ENCODE measurements around the gene UGT1A6. TPM values are rescaled to one million over a fixed set of nuclear protein-coding genes. Genes with fewer than 3 reads are reported as not detected.
"Not testable (repeated sequence)": the region's sequence is repeated elsewhere in the genome, so short reads cannot be mapped to it uniquely, and the experiment has no call there.

UGT1A6 gene
- total RNA-seq, 5 donors from 2014 or later (not counting 1 experiment from before 2014, with no cell fraction given) = 0.32 TPM; not detected in 4

- POLR2A ChIA-PET; H3K4me1 Mint-ChIP-seq; H3K27ac ChIP-seq (ENCODE audit: low read length); H3K4me3 ChIP-seq (ENCODE audit: control insufficient read depth in 1 of 2, extremely low read depth in 1 of 2, low read length in 1 of 2); H3K9me3 ChIP-seq; H3K36me3 Mint-ChIP-seq; H3K27ac Mint-ChIP-seq; CTCF ChIA-PET; ATAC-seq (replicated peaks in 1 of 4); H3K4me3 Mint-ChIP-seq; H3K36me3 ChIP-seq (ENCODE audit: control insufficient read depth in 2 of 2, extremely low read depth in 1 of 2, insufficient read depth in 1 of 2, low read length in 1 of 2); H3K4me1 ChIP-seq (ENCODE audit: control insufficient read depth in 1 of 2, extremely low read depth in 1 of 2, insufficient read depth in 2 of 2, low read length in 2 of 2); DNase-seq: not testable (repeated sequence)
- Mint-ChIP-seq H3K9me3 (peaks cover 7 to 19% (median 8%) of the 10 kb centered on the region in 3 donors), H3K27me3 (peaks cover 36 to 39% of the 10 kb centered on the region in 2 donors)
- peaks cover 0 to 14% of the 10 kb centered on the region in 2 experiments for H3K27me3 ChIP-seq (replicated peaks in 1 of 2; ENCODE audit: control insufficient read depth in 2 of 2, extremely low read depth in 1 of 2, insufficient read depth in 2 of 2, low read length in 1 of 2)
- WGBS (ENCODE audit: insufficient coverage) = 80% methylated on average over 1 of the region's 2 CpGs
Measured at GRCh38 chr2:233750689-233751088, 58.0 kb downstream of the UGT1A6 start.

GRCh38 chr2:233751212-233752009, 58.7 kb downstream of the UGT1A6 start:
- H3K27ac ChIP-seq (ENCODE audit: low read length); CTCF ChIA-PET; H3K36me3 Mint-ChIP-seq; H3K4me3 ChIP-seq (ENCODE audit: control insufficient read depth in 1 of 2, extremely low read depth in 1 of 2, low read length in 1 of 2); H3K36me3 ChIP-seq (ENCODE audit: control insufficient read depth in 2 of 2, extremely low read depth in 1 of 2, insufficient read depth in 1 of 2, low read length in 1 of 2); H3K4me1 ChIP-seq (ENCODE audit: control insufficient read depth in 1 of 2, extremely low read depth in 1 of 2, insufficient read depth in 2 of 2, low read length in 2 of 2); H3K4me3 Mint-ChIP-seq; H3K4me1 Mint-ChIP-seq; H3K9me3 ChIP-seq; DNase-seq; POLR2A ChIA-PET; H3K27ac Mint-ChIP-seq; ATAC-seq (replicated peaks in 1 of 4): not testable (repeated sequence)
- WGBS (ENCODE audit: insufficient coverage) = 20% methylated on average over 1 of the region's 2 CpGs
- peaks cover 0 to 13% of the 10 kb centered on the region in 2 experiments for H3K27me3 ChIP-seq (replicated peaks in 1 of 2; ENCODE audit: control insufficient read depth in 2 of 2, extremely low read depth in 1 of 2, insufficient read depth in 2 of 2, low read length in 1 of 2)
- Mint-ChIP-seq H3K27me3 (peaks cover 33 to 38% of the 10 kb centered on the region in 2 donors), H3K9me3 (peaks cover 7 to 19% (median 8%) of the 10 kb centered on the region in 3 donors)

- H3K9me3 Mint-ChIP-seq = peaks cover 2 to 15% (median 6%) of the 10 kb centered on the region in 3 donors
- no peaks in the 10 kb centered on the region for H3K36me3 Mint-ChIP-seq
- no peak overlapping the region for H3K27ac Mint-ChIP-seq
- H3K4me1 Mint-ChIP-seq = no peaks in the 10 kb centered on the region
- H3K9me3 ChIP-seq = no peaks in the 10 kb centered on the region
- H3K4me1 ChIP-seq (ENCODE audit: control insufficient read depth in 1 of 2, extremely low read depth in 1 of 2, insufficient read depth in 2 of 2, low read length in 2 of 2) = no peaks in the 10 kb centered on the region
- no peak overlapping the region for H3K4me3 ChIP-seq (ENCODE audit: control insufficient read depth in 1 of 2, extremely low read depth in 1 of 2, low read length in 1 of 2)
- ChIA-PET CTCF (no interaction called here), POLR2A (no interaction called here)
- ATAC-seq (replicated peaks in 1 of 4) (no peak), DNase-seq (no peak)
- no peak overlapping the region for H3K4me3 Mint-ChIP-seq
- 91% methylated on average over 35 of the region's 44 CpGs for WGBS (ENCODE audit: insufficient coverage)
- peaks cover 7 to 14% of the 10 kb centered on the region in 2 donors for H3K27me3 Mint-ChIP-seq
- no peak overlapping the region for H3K27ac ChIP-seq (ENCODE audit: low read length)
- H3K27me3 ChIP-seq (replicated peaks in 1 of 2; ENCODE audit: control insufficient read depth in 2 of 2, extremely low read depth in 1 of 2, insufficient read depth in 2 of 2, low read length in 1 of 2) = peaks cover 0 to 6% of the 10 kb centered on the region in 2 experiments
- H3K36me3 ChIP-seq (ENCODE audit: control insufficient read depth in 2 of 2, extremely low read depth in 1 of 2, insufficient read depth in 1 of 2, low read length in 1 of 2) = no peaks in the 10 kb centered on the region
Measured at GRCh38 chr2:233754872-233755611, 62.4 kb downstream of the UGT1A6 start.

- ATAC-seq (replicated peaks in 1 of 4) (no peak), DNase-seq (no peak)
- H3K4me3 ChIP-seq (ENCODE audit: control insufficient read depth in 1 of 2, extremely low read depth in 1 of 2, low read length in 1 of 2) = no peak overlapping the region
- ChIA-PET CTCF (no interaction called here), POLR2A (no interaction called here)
- peaks cover 0 to 14% of the 10 kb centered on the region in 2 donors for H3K27me3 Mint-ChIP-seq
- no peak overlapping the region for H3K4me3 Mint-ChIP-seq
- no peaks in the 10 kb centered on the region for H3K36me3 ChIP-seq (ENCODE audit: control insufficient read depth in 2 of 2, extremely low read depth in 1 of 2, insufficient read depth in 1 of 2, low read length in 1 of 2)
- H3K4me1 Mint-ChIP-seq = no peaks in the 10 kb centered on the region
- no peak overlapping the region for H3K27ac Mint-ChIP-seq
- no peaks in the 10 kb centered on the region for H3K4me1 ChIP-seq (ENCODE audit: control insufficient read depth in 1 of 2, extremely low read depth in 1 of 2, insufficient read depth in 2 of 2, low read length in 2 of 2)
- H3K9me3 Mint-ChIP-seq = peaks cover 0 to 4% (median 3%) of the 10 kb centered on the region in 3 donors
- no peak overlapping the region for H3K27ac ChIP-seq (ENCODE audit: low read length)
- WGBS (ENCODE audit: insufficient coverage) = 83% methylated on average over 1 of the region's 7 CpGs
- H3K27me3 ChIP-seq (replicated peaks in 1 of 2; ENCODE audit: control insufficient read depth in 2 of 2, extremely low read depth in 1 of 2, insufficient read depth in 2 of 2, low read length in 1 of 2) = peaks cover 0 to 2% of the 10 kb centered on the region in 2 experiments
- no peaks in the 10 kb centered on the region for H3K9me3 ChIP-seq
- H3K36me3 Mint-ChIP-seq = no peaks in the 10 kb centered on the region
Measured at GRCh38 chr2:233756429-233757081, 63.9 kb downstream of the UGT1A6 start.

GRCh38 chr2:233758141-233758540, 65.5 kb downstream of the UGT1A6 start:
- ChIA-PET CTCF (no interaction called here), POLR2A (no interaction called here)
- Histone ChIP-seq H3K36me3 (ENCODE audit: control insufficient read depth in 2 of 2, extremely low read depth in 1 of 2, insufficient read depth in 1 of 2, low read length in 1 of 2) (no peaks in the 10 kb centered on the region), H3K27ac (ENCODE audit: low read length) (no peak overlapping the region), H3K9me3 (no peaks in the 10 kb centered on the region), H3K27me3 (replicated peaks in 1 of 2; ENCODE audit: control insufficient read depth in 2 of 2, extremely low read depth in 1 of 2, insufficient read depth in 2 of 2, low read length in 1 of 2) (peaks cover 0 to 2% of the 10 kb centered on the region in 2 experiments), H3K4me1 (ENCODE audit: control insufficient read depth in 1 of 2, extremely low read depth in 1 of 2, insufficient read depth in 2 of 2, low read length in 2 of 2) (no peaks in the 10 kb centered on the region), H3K4me3 (ENCODE audit: control insufficient read depth in 1 of 2, extremely low read depth in 1 of 2, low read length in 1 of 2) (no peak overlapping the region)
- Mint-ChIP-seq H3K9me3 (no peaks in the 10 kb centered on the region), H3K27ac (no peak overlapping the region), H3K4me1 (no peaks in the 10 kb centered on the region), H3K4me3 (no peak overlapping the region), H3K36me3 (no peaks in the 10 kb centered on the region), H3K27me3 (peaks cover 0 to 8% of the 10 kb centered on the region in 2 donors)
- DNase-seq = no peak
- no peak for ATAC-seq (replicated peaks in 1 of 4)

- no peak for ATAC-seq (replicated peaks in 1 of 4)
- H3K27ac ChIP-seq (ENCODE audit: low read length) = no peak overlapping the region
- no peak overlapping the region for H3K27ac Mint-ChIP-seq
- CTCF ChIA-PET = no interaction called here
- no peak overlapping the region for H3K4me3 Mint-ChIP-seq
- H3K36me3 Mint-ChIP-seq = no peaks in the 10 kb centered on the region
- POLR2A ChIA-PET = no interaction called here
- H3K27me3 ChIP-seq (replicated peaks in 1 of 2; ENCODE audit: control insufficient read depth in 2 of 2, extremely low read depth in 1 of 2, insufficient read depth in 2 of 2, low read length in 1 of 2) = peaks cover 0 to 2% of the 10 kb centered on the region in 2 experiments
- H3K9me3 Mint-ChIP-seq = no peaks in the 10 kb centered on the region
- H3K27me3 Mint-ChIP-seq = peaks cover 5 to 14% of the 10 kb centered on the region in 2 donors
- no peaks in the 10 kb centered on the region for H3K4me1 ChIP-seq (ENCODE audit: control insufficient read depth in 1 of 2, extremely low read depth in 1 of 2, insufficient read depth in 2 of 2, low read length in 2 of 2)
- WGBS (ENCODE audit: insufficient coverage) = no CpG with 5 or more reads among the region's 2 CpGs
- DNase-seq = no peak
- no peaks in the 10 kb centered on the region for H3K4me1 Mint-ChIP-seq
- no peaks in the 10 kb centered on the region for H3K9me3 ChIP-seq
- H3K36me3 ChIP-seq (ENCODE audit: control insufficient read depth in 2 of 2, extremely low read depth in 1 of 2, insufficient read depth in 1 of 2, low read length in 1 of 2) = no peaks in the 10 kb centered on the region
- no peak overlapping the region for H3K4me3 ChIP-seq (ENCODE audit: control insufficient read depth in 1 of 2, extremely low read depth in 1 of 2, low read length in 1 of 2)
Measured at GRCh38 chr2:233758849-233759248, 66.2 kb downstream of the UGT1A6 start.

Data from T-cell (primary cell).